C4-2B (cell line): ENCODE measurements around the gene AMMECR1.

ENCODE experiments used
- H3K27ac ChIP-seq: fragments of 450-650 bp; 2 replicates; pipeline ENCODE4 v1.5.1; 2017
- CTCF ChIP-seq: fragments of 450-650 bp; conservative IDR thresholded peaks from 2 replicates; pipeline ENCODE4 v1.5.1; 2017; ENCODE audit warnings: mild to moderate bottlenecking
- ZFX ChIP-seq: fragments of 450-650 bp; IDR thresholded peaks from 2 replicates; pipeline ENCODE4 v1.6.1; 2017

Gene AMMECR1

GRCh38 chrX:110310000-110310790, 7.7 kb downstream of the AMMECR1 start:
- TF ChIP-seq ZFX (no peak), CTCF (no peak)
- no peak overlapping the region for H3K27ac ChIP-seq

DNA sequence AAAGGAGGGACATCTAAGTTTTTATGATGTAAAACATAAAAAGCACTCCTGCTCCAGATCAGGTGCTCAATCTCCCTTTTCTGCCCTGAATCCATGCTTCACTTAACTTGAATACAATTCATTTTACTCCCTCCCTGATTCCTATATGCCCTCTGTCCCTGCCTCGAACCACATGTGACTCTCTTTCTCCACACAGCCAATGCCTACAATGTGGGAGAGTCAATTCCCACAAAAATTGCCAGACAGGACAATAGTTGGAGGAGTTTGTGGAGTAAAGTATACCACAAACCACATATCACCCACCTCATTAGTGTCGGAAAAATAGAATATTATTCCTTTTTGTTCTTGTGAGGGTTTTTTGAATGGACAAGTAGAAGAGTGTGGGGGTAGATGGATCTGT, 9.7 kb downstream of the AMMECR1 start:
- H3K27ac ChIP-seq = no peak overlapping the region
- no peak for TF ChIP-seq ZFX
- TF ChIP-seq CTCF = no peak

DNA sequence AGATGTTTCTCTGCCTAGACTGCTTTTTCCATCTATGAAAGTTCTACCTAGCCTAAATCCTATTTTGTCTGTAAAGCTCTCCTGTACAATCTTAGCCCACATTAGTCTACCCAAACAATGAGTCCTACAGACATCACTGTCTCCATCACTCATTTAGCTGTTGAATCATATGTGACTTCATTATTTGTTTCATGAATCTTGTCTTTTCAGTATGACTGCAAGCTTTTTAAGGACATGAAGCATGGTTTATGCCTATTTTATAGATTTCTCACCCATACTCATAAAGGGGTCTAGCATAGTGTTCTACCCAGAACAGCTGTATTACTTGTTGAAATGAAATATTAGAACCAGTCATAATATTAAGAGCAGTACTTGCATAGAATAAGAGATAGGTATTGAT, 13.0 kb downstream of the AMMECR1 start:
- H3K27ac ChIP-seq = no peak overlapping the region
- TF ChIP-seq CTCF (no peak), ZFX (no peak)

DNA sequence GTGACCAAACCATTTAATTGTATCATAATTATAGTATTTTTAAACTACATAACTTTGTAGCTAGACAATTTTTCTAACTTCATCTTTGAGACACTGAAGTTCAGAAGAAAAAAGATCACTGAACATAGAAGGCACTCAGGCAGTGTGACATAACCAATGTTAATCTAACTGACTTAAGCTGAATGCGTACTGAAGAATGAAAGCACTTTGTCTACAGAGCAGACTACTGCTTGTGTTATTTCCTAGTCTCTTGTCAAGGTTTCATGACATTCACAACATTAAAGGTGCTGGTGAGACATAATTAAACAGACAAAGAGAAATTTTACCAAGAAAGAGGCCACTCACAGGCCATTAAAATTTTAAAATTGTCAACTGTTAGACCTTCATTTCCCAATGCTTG, 13.5 kb downstream of the AMMECR1 start:
- TF ChIP-seq CTCF = no peak
- no peak for TF ChIP-seq ZFX
- H3K27ac ChIP-seq = no peak overlapping the region

GRCh38 chrX:110302975-110303374, 14.9 kb downstream of the AMMECR1 start:
- TF ChIP-seq ZFX = no peak
- no peak for TF ChIP-seq CTCF
- no peak overlapping the region for H3K27ac ChIP-seq

- no peak overlapping the region for H3K27ac ChIP-seq
- no peak for TF ChIP-seq CTCF
- no peak for TF ChIP-seq ZFX
Measured at GRCh38 chrX:110301194-110301593, 16.7 kb downstream of the AMMECR1 start.

- TF ChIP-seq ZFX (no peak), CTCF (no peak)
- no peak overlapping the region for H3K27ac ChIP-seq
Measured at GRCh38 chrX:110294087-110294486, 23.8 kb downstream of the AMMECR1 start.
